ENCODE measurements around the gene SLC44A1.

- no peak for TF ChIP-seq EZH2 (IDR thresholded peaks at IDR 0.05; ENCODE audit: insufficient read depth, poor library complexity, severe bottlenecking)
- TF ChIP-seq EZH2phosphoT487 (IDR thresholded peaks at IDR 0.05; ENCODE audit: insufficient read depth, low read depth): no peak
These were observed 130.9 kb downstream of the SLC44A1 start for GRCh38 chr9:105375323-105375722.

Measured in GM23248 (cell line).